LNCAP (cell line): Measurements from ENCODE around the gene INPP5A.

Source experiments
- TF ChIP-seq, protein P1 (sequence below): fragments of 450-650 bp; IDR thresholded peaks from 2 replicates; pipeline ENCODE4 v1.5.1; 2017; ENCODE audit warnings: mild to moderate bottlenecking

The INPP5A gene

DNA sequence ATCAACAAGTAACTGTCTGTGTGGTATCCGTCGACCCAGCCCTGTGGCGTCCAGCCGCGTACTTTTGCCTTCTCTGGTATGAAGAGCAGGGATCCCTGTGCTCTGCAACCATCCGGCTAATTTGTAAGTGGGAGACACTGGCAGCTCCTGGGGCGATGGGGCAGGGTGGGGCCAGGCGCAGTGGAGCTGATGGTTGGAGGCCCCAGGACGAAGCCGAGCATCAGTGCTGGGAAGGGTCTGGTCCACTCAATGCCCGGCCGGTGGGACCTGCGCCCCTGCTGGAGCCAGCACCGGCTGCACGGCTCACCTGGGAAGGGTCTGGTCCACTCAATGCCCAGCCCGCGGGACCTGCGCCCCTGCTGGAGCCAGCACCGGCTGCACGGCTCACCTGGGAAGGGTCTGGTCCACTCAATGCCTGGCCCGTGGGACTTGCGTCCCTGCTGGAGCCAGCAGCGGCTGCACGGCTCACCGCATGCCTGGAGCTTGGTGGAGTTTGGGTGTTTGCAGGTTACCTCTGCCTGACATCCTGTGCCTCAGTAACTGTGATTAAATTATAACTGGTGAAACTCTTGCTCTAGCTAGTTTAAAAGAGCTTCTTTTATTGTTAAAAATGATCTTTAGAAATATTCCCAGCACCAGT lies 152.3 kb downstream of the INPP5A start:
- TF ChIP-seq, protein P1, sequence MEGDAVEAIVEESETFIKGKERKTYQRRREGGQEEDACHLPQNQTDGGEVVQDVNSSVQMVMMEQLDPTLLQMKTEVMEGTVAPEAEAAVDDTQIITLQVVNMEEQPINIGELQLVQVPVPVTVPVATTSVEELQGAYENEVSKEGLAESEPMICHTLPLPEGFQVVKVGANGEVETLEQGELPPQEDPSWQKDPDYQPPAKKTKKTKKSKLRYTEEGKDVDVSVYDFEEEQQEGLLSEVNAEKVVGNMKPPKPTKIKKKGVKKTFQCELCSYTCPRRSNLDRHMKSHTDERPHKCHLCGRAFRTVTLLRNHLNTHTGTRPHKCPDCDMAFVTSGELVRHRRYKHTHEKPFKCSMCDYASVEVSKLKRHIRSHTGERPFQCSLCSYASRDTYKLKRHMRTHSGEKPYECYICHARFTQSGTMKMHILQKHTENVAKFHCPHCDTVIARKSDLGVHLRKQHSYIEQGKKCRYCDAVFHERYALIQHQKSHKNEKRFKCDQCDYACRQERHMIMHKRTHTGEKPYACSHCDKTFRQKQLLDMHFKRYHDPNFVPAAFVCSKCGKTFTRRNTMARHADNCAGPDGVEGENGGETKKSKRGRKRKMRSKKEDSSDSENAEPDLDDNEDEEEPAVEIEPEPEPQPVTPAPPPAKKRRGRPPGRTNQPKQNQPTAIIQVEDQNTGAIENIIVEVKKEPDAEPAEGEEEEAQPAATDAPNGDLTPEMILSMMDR = no peak

DNA sequence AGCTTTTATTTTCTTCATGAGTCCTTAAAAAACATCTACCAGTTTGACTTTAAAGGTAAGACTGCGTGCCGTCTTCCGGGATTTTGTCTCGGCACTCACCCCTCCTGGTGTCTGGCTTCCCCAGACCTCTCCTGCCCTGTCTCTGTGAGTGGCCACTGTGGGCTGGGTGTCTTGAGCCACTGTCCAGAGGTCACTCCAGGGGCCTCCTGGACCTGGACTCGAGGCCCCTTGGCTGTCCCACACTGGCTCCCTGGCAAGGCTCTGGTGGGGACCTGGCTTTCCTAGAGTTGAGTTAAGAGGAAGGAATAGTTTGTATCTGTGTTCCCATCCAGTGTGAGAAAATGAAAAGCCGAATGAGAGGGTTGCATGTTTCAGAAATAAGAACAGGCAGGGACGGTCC lies 152.8 kb downstream of the INPP5A start:
- TF ChIP-seq, protein P1 = no peak

DNA sequence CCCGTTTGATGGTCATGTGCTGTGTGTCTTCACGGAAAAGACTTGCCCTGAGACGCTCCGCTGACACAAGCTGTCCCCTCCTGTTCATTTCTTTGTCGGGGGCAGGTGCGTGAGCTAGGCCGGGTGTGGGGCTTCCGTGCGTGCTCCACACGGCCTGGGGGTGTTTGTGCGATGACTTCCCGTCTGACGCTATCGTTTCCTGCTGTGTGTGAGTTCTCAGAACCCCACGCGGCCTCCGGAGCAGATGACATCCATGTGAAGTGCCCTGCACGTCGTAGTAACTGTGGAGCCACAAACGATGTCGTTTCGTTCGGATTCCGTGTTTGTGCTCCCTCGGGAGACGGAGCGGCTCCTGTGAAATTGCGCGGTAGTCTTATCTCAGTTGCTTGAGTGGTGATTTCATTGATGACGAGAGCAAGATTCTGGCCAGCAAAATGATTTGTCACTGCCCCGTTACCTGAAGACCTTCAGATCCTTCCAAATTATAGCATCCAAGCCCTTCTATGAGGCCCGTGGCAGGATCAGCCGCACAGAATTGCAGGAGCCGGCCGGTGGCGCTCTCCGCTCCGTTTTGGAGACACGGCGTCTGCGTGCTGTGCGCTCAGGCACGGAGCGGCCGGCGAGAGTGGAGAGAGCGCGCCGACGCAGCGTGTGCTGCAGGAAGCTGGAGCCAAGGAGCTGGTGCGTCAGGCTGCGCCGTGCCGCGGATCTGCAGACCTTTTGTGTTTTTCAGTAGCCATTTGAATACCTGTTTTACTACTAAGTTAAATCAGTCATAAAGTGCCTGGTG lies 153.4 kb downstream of the INPP5A start:
- TF ChIP-seq, protein P1 = no peak

DNA sequence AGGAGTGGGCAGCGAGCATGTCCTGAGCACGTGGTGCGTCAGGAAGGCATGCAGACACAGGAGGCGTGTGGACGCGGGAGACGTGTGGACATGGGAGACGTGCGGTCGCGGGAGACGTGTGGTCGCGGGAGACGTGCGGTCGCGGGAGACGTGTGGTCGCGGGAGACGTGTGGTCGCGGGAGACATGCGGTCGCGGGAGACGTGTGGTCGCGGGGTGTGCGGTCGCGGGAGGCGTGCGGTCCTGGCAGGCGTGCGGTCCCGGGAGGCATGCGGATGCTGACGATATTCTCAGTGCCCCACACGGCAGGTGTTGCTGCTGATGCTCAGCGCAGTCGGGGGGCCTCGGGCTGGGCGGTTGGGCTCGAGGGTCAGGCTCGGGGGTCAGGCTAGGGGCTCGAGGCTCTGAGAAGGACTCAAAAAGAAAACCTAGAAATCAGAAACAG lies 154.1 kb downstream of the INPP5A start:
- TF ChIP-seq, protein P1 = no peak

DNA sequence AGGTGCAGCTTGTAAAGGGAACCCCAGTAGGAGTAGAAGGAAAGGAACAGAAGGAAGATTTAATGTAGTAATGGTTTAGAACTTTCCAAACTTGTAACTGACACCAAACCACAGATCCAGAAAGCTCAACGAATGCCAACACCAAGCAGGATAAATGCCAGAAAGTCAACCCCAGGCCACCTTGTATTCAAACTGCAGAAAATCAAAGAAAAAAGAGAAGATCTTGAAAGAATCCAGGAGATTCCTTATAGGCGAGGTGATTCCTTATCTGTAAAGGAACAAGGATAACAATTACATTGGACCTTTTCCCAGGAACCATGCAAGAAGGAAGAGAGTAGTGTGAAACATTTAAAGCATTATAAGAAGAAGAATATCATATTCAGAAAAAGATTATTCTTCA lies 154.7 kb downstream of the INPP5A start:
- TF ChIP-seq, protein P1 = no peak

DNA sequence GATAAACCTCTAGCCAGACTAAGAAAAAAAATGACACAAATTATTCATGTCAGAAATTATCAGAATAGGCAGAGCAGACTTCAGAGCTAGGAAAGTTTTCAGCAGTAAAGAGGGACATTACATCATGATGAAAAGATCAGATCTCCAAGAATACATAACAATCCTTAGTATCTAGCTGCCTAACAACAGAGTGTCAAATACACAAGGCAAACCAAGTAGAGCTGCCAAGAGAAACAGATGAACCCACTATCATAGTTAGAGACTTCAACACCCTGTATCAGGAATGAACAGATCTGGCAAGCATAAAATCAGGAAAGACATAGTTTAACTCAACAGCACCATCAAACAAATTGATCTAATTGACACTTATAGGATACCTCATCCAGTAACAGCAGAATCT lies 156.1 kb downstream of the INPP5A start:
- TF ChIP-seq, protein P1 = no peak

DNA sequence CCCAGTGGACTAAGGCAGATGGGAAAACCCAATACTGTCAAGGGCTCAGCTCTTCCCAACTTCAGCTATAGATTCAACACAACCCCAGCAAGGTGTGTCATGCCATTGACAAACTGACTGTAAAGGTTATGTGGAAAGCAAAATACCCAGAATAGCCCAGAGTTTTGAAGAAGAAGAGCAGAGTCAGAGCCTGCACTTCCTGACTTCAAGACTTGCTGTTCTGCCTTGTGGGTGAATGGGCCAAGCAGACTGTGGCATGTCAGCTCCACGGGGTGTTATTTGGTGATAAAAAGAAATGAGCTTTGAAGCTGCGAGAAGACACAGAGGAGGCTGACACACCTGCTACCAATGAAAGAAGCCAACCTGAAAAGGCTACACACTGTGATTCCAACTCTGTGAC lies 158.6 kb downstream of the INPP5A start:
- TF ChIP-seq, protein P1 = no peak
